ENCODE results near the gene LRP1.

- TF ChIP-seq CTBP1 (IDR thresholded peaks at IDR 0.05; ENCODE audit: borderline replicate concordance) (no peak), SUZ12 (IDR thresholded peaks at IDR 0.05) (no peak), ARNT (IDR thresholded peaks at IDR 0.05) (no peak), SP1 (IDR thresholded peaks at IDR 0.05) (no peak)
These were observed 93.1 kb downstream of the LRP1 start for GRCh38 chr12:57221169-57221917.

Data from HEK293T (cell line).